Measurements from ENCODE around the gene NEUROD4.
"Not testable (repeated sequence)": the region's sequence is repeated elsewhere in the genome, so short reads cannot be mapped to it uniquely, and the experiment has no call there.

The NEUROD4 gene, protein sequence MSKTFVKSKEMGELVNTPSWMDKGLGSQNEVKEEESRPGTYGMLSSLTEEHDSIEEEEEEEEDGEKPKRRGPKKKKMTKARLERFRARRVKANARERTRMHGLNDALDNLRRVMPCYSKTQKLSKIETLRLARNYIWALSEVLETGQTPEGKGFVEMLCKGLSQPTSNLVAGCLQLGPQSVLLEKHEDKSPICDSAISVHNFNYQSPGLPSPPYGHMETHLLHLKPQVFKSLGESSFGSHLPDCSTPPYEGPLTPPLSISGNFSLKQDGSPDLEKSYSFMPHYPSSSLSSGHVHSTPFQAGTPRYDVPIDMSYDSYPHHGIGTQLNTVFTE

DNA sequence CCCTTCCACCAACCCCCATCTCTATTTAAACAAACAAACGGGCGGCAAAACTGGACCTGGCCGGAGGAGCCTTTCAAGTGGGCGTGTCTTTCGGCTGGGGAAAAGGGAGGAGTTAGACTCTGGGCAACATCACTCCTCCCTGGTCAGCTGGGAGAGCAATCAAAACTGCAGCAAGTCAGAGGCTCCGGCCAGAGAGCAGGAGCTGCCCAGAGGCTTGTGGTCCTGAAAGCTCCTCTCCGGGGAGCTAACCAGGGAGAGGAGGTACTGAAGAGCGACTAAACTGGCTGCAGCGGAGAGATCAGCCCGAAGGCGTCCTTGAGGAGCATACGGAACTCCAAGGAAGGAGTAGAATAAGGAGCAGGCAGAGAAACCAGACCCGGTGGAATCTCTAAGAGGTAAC is at the start of gene NEUROD4:
Gene NEUROD4, plus strand, starts transcription at position 191 of the 400 bp plus-strand sequence. CDS start 6,466 bp downstream, outside the sequence.
- no peak for DNase-seq (ENCODE audit: low spot score)

DNA sequence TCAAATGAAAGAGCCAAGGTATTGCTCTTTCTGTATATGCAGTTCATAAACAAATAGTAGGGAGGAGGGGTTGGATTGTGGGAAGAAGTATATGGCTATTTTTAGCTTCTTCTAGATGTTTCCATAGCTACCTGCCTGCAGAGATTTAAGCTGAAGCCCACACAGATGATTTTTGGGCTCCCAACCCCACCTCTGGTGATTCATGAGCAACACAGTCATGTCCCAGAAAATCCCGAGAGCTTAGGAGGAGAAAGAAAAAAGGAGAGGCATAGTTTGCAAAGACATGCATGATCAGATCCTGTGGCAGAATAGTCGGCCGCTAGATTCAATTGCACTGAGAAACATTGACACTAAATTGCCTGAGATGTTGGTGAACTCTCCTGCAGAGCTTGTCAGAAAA is 49.0 kb upstream of the NEUROD4 start:
- no peak for DNase-seq (ENCODE audit: low spot score)

DNA sequence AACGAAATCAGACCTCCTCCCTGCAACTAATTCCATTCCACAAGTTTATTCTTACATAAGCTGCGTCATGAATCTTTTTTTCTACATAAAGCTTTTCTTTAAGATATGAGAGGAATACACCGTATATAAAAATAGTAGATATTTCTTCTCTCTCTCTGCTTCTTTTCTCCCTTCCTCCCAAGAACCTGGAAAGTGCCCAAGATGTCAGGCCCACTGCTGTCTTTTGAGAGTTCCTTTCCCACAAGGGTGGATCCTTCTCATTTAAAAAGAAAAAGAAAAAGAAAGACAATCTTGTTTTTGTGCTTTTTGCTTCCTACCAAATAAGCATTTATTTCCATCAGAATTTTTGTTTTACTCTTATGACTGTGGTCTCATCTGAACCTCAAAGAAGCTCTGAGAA is 46.2 kb upstream of the NEUROD4 start:
- DNase-seq (ENCODE audit: low spot score), result no peak

DNA sequence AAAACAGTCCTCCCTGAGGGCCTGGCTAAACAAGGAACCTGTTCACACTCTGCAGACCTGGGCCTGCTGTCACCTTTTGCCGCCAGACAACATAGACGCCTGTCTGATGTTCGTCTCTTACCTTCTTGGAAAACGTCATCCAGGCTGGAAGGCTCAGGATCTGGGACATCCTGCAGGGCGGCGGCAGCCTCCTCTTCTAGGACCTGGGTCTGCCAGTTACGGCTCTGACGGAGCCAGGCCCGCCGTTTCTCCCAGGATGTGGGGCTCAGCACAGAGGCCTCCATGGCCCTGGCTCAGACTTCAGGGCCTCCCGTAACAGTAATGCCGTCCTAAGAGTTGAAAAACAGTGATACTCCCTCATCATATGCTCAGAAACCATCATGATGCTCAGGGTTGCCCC is 45.5 kb upstream of the NEUROD4 start:
- no peak for DNase-seq (ENCODE audit: low spot score)

DNA sequence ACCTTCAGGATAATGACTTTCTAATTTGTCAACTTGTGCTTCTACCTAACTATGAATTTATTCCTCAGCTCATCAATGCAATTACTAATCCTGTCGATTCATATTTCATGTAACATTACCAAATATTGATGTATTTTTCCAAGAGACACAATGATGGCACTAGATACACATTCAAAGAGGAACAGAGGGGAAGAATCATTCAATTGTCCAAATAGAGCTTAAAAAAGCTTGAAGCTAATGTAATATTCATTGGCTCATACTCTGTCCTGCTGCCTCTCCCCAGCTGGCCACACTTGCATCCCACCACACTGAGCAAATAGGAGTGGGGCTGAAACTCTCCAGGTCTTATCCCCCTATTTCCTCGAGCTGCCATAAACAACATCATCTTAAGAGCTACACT is 44.5 kb upstream of the NEUROD4 start:
- DNase-seq (ENCODE audit: low spot score), result no peak

DNA sequence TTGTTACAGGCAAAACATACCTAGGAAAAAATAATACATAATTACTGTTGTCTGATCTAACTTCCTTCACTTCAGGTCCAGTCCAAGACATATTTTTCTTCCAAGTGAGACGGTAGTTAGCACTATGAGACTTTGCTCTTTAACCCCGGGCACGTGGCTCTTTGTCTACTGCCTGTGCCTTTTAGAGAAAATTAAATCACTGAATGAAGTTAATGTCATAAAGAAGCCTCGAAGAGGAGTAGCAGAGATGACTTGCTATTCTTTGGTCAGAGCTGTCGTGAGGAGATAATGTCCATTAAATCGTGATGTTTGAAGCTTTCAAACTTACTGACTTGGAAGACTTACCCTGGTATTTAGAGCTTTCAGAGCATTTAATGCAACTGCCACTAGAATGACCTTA is 43.9 kb upstream of the NEUROD4 start:
- DNase-seq (ENCODE audit: low spot score), result no peak

DNA sequence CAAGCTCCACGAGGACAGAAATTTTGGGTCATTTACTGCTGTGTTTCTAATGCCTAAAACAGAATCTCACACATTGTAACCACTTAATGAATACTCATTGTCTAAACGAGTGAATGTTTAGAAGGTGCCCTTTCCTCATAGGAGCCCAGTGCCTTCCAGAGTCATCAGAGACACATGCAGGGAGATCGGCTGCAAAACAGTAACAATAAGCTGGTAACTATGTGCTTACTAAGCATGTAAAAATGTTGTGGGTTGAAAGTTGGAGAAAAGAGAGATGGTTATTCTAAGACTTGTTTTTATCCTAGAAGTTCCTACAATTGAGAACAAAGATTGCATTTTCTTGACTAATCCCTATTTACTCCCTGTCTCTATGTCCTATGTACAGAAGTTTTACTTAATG is 42.6 kb upstream of the NEUROD4 start:
- DNase-seq (ENCODE audit: low spot score), result no peak

DNA sequence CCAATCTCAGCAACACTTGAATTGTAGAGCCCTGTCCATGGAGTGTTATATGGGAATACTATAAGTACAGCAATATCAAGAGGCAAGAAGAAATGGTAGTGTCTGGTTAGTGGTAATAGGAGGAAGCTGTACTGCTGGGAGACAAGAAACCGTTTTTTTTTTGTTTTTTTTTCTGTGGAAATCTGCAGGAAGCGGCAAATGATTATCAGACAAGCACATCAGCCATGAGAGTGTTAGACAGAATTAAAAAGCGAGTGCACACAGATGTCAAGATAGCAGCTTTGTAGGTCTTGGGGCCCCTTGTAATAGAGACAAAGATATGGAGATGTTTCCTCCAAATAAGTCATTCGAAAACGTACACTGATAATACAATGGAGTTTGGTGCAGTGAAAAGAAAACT is 41.9 kb upstream of the NEUROD4 start:
- DNase-seq (ENCODE audit: low spot score), result peak; percentile 44

DNA sequence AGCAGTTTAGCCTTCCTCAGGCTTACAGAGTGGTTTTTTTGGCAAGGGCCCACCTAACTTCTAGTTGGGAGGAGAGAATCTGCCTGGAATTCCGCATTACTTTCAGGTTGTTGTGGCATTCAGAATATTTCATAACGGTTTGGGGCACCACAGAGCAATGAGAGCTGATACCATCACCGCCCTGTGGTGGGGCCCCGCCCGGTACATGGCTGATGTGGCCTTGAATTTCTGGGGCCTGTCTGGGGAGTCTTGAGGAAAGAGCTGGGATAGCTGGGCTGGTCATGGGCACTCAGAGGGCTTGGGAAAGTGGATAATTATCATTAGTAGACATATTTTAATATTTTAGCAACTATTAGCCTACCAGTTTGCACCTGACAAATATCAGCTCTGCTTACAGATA is 39.4 kb upstream of the NEUROD4 start:
- DNase-seq (ENCODE audit: low spot score), result no peak

DNA sequence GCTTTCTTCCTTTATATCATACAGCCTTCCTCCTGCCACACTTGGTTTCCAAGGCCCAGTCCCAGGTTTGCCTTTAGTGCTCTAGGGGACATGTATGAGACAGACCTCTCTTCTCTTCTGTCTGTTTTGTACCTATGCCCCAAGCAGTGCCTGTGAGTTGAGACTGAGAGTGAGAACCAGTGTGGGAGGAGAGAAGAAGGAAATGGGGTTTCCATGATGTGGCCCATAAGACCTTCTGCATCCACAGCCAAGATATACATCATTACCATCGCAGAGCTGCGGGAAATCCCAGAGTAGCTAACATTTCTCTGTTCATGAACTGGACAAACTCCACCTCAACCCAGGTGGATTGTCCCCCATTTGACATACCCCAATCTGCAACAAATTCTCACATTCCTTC is 38.0 kb upstream of the NEUROD4 start:
- peak; percentile 54 for DNase-seq (ENCODE audit: low spot score)

DNA sequence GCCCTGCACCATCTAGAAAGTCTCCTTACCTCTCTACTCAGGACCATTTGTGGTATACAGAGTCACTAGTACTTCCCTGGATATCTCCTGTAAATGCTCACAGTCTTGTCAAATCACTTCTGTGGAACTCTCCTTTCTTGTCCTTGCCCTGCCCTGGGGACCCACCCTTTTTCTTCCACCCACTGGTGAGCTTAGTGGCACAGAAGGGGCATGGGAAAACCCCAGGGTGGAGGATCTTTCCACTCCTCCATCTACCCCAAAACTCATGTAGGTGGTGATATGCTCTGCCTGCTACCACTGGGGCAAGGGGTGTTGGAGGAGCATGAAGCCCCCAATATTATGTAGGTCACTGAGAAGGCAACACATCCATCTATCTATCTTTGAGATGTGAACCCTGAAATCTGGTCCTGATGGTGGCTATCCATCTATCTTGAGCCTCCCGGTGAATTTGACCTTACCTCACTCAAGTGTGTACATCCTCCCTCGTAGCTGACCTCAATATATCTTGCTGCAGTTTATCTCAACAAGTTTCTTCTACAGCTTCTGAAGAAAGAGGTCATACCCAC is 36.2 kb upstream of the NEUROD4 start:
- DNase-seq (ENCODE audit: low spot score), result no peak

DNA sequence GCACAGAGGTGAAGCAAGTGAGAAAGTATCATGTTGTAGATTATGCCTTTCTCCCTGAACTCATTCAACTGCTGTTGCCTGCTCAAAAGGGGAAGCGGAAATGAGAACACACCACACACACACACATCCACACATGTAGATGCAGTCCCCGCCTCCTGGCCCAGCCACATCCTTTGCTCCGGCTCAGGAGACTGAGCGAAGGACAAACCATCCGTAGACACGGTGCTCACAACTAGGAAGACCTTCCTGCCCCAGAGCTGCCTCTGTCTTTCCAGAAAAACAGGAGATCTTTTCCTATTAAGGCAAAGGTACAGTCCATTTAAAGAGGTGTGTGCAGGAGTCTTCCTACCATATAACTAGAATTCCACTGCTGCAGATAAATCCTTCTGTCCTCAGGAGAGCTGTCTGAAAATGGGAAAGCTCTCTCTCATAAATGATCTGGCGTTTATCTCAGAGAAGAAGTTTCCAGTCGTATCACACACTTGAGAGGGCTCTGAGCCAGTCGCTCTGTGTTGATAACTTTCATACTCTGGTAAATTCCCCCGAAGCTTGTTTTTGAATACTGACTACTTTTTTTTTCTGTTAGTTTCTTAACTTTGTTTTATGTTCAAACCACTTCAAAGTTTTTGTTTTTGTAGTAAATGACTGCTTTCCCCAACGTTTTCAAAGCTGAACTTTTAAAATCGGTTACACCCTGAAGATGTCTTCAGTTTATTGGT is 35.0 kb upstream of the NEUROD4 start, which contains the start of gene TESPA1:
Gene TESPA1, minus strand, starts transcription at position 105 of the 719 bp plus-strand sequence. CDS start 10,200 bp downstream, outside the sequence.
- DNase-seq (ENCODE audit: low spot score), result peak; percentile 92

DNA sequence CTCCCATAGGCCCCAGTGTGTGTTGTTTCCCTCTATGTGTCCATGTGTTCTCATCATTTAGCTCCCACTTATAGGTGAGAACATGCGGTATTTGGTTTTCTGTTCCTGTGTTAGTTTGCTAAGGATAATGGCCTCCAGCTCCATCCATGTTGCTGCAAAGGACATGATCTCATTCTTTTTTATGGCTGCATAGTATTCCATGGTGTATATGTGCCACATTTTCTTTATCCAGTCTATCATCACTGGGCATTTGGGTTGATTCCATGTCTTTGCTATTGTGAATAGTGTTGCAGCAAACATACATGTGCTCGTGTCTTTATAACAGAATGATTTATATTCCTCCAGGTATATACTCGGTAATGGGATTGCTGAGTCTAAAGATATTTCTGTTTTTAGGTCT is 33.0 kb upstream of the NEUROD4 start:
- DNase-seq (ENCODE audit: low spot score), result not testable (repeated sequence)

DNA sequence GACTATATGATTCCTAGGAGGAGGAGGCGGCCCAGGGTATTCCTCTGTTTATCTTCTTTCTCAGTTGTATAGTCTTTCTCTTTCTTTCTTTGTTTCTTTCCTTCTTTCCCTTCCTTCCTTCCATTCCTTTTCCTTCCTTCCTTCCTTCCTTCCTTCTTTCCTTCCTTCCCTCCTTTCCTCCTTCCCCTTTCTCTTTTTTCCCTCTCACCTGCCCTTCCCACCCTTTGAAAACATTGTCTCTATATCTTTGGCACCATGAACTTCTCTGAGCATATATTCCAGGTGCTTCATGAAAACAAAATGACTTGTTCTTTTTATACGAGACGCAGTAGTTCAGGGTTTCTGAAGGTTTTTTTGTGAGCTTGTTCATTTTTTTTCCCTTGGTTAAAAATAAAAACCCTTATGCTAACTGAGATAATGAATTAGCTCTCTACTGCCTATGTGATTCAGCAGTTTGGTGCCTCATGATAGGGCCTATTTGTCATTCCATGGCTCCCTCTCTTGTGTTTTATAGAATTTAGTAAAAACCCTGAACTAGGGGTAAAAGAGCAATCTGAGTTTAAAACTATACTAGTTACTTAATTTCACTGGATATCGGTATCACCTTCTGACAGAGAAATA is 32.1 kb upstream of the NEUROD4 start:
- no peak for DNase-seq (ENCODE audit: low spot score)

DNA sequence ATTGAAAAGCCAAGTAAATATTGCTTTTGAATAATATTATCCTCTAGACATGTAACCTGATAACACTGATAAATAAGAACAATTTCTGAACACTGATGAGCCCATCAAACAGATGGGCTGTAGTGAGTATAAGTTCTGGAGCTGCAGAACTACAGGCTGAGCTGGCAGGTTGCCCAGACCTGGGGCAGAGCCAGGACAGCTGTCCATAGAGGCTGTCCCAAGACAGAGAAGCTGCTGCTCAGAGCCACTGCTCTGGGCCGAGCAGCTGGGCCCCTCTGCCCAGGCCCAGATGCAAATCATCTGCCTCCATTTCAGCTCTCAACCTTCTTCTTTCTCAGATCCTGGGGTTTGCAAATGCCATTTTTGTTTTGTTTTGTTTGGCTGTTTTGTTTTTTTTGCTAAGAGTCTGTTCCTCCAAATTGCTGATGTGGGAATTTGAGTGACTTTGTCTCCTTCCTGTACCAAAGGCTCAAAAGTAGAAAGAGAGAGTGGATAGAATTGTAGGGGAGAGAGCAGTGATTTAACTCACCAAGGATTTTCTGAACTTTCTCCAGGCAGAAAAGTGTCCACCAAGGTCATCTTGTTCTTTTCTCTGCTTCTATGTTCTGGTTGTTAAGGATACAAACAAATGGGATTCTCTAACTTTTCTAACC is 31.2 kb upstream of the NEUROD4 start:
- no peak for DNase-seq (ENCODE audit: low spot score)

DNA sequence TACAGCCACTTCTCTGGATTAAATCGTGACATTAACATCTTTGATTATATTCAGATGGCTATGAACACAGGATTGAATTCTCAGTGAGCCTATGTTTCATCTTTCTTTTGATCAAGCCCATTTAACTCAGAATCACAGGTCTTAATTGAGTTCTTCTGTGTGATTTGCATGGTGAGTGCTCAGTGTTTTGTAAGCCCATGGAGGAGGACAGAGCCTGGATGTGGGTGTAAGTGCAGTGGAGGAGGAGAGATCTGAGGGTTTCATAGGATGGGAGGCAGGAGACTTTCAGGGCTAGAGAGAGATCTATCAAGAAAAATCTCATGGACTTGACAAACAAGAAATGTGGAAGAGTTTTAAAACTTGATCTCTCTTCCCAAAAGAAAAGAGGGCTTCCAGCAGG is 29.9 kb upstream of the NEUROD4 start:
- no peak for DNase-seq (ENCODE audit: low spot score)

DNA sequence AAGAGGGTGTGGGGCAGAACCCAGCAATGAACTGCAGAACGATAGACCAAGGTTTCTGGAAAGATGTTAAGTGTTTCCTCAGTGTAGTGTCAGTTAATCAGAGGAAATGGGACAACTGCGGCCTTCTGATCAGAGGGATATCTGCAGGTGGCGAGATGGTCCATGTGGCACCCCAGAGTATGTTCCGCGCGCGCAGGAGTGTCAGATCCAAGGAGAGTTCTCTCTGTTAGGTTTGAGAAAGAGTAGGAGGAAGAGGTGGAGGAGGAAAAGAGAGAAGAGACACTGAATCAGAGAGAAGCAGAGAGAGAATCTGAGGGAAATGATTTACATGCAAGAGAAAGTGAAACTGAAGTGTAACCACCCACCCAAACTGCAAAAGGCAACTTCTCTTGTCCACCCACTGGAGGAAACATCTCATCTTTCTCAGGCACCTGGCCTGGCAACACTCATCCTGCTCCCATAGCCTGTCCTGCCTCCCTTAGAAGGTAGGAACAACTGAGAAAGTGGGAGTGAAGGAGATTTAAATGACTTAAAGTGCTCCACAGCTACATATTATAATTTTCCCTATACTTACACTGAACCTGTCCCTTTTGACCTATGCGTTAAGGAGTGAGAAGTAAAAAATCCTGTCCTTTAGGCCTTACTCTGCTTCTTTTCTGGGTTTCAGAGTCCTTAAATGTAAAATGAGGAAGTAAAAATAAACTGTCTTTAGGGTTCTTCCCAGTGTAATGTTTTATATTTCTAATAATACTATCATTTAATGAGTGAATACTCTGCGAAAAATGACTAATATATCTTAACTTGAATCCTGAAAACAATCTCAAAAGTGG is 28.4 kb upstream of the NEUROD4 start:
- peak; percentile 62 for DNase-seq (ENCODE audit: low spot score)

DNA sequence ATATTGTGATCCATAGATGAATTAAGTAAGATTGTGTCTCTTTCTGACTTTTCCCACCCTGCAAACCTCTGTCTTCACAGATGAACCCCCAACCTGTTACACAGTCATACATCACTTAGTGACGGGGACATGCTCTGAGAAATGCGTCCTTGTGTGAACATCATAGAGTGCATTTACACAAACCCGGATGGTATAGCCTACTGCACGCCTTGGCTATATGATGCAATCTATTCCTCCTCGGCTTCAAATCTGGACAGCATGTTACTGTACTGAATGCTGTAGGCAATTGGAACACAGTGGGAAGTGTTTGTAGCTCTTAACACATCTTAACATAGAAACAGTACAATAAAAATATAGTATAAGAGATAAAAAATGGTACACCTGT is 27.8 kb upstream of the NEUROD4 start:
- DNase-seq (ENCODE audit: low spot score), result no peak

DNA sequence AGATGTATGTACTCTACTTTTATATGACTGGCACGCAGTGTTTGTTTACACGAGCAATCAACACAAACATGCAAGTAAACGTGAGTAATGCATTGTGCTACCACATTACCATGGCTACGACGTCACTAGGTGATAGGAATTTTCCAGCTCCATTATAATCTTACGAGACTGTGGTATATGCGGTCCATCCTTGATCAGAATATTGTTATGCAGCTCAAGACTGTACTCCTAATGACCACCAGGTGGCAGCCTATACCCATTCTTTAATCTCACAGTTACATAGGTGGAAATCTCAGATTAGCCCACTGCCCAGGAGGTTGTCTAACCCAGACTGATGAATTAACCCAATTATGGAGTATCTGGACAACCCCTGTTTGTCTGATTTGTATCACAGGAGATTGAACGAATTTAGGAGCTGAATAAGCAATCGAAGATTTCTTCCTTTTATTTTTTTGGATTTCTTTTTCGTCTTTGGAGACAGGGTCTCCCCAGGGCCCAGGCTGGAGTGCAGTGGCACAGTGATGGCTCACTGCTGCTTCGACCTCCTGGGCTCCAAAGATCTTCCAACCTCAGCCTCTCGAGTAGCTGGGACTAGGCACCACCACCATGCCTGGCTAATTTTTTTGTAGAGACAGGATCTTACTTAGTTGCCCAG is 26.5 kb upstream of the NEUROD4 start:
- peak; percentile 66 for DNase-seq (ENCODE audit: low spot score)

DNA sequence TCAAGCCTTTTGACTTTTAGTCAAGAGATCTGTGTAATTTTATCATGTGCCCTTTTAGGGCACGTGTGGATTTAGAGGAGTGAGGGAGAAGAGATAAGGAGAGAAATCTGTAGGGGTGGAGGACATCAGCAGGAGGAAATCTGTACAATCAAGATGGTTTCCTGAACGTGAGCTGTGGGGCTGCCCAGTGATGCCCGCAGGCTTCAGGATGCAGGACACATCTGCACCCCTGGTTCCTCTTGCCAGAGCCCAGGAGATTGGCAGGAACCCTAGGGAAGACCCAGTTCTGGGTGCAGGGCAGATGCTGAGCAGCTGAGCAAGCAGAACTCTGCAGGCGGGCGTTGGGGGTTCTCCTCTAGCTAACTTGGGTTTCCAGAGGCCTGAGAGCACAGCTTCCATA is 23.6 kb upstream of the NEUROD4 start:
- no peak for DNase-seq (ENCODE audit: low spot score)
